Measurements from ENCODE around the gene ZNF474.

DNA sequence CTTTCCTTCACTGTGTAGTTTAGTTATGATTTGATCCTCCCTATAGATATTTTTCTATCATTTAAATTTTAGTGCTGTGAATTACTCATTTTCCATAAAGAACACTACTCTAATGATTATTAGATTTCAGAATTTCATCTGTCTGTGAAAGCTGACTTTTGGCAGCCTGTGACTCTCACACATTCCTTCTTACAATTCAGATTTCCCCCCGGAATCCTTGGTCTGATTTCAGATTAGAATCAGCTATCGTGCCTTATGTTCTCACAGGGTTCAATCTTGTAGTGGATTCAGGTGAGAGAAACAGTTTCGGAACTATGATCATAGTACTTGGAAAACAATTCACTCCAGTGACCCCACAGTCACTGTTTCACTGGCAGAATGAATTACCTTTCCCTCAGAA is 26.2 kb downstream of the ZNF474 start:
- TF ChIP-seq, protein P1, sequence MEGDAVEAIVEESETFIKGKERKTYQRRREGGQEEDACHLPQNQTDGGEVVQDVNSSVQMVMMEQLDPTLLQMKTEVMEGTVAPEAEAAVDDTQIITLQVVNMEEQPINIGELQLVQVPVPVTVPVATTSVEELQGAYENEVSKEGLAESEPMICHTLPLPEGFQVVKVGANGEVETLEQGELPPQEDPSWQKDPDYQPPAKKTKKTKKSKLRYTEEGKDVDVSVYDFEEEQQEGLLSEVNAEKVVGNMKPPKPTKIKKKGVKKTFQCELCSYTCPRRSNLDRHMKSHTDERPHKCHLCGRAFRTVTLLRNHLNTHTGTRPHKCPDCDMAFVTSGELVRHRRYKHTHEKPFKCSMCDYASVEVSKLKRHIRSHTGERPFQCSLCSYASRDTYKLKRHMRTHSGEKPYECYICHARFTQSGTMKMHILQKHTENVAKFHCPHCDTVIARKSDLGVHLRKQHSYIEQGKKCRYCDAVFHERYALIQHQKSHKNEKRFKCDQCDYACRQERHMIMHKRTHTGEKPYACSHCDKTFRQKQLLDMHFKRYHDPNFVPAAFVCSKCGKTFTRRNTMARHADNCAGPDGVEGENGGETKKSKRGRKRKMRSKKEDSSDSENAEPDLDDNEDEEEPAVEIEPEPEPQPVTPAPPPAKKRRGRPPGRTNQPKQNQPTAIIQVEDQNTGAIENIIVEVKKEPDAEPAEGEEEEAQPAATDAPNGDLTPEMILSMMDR (conservative IDR thresholded peaks at IDR 0.05): no peak
- TF ChIP-seq ZFX (IDR thresholded peaks at IDR 0.05): no peak

Measured in C4-2B (cell line).